GM20000 (cell line): Measurements from ENCODE around the gene DENND1A.

ENCODE experiments used
- DNase-seq: peaks from one replicate; pipeline ENCODE4 v3.0.0; 2012; ENCODE audit warnings: low spot score
- CTCF ChIP-seq: IDR thresholded peaks from 2 replicates; pipeline ENCODE4 v1.5.1; 2012; ENCODE audit warnings: mild to moderate bottlenecking, control low read depth; ENCODE audit errors: extremely low read depth, missing control alignments

Gene DENND1A

DNA sequence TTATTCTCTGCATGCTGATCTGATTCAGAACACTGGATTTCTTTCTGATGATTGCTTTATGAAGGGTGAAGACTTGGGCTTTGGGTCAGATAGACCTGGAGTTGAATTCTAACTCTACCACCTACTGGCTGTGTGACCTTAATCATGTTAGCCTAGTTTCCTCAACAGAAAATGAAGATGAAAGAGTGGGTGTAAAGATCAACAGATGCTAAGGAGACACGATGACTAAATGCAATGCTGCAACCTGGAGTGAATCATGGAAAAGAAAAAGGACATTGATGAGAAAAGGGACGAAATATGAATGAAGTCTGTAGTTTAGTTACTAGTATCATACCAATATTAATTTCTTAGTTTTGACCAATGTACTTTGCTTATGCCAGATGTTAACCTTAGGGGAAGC lies 27.8 kb upstream of the DENND1A start:
- DNase-seq, result no peak
- no peak for TF ChIP-seq CTCF

GRCh38 chr9:123957168-123957721 lies 27.3 kb upstream of the DENND1A start:
- DNase-seq, result no peak

GRCh38 chr9:123955637-123956036 lies 25.7 kb upstream of the DENND1A start:
- TF ChIP-seq CTCF, result no peak
- DNase-seq, result no peak

More at GRCh38 chr9:123957168-123957721, 27.3 kb upstream of the DENND1A start:
- no peak for TF ChIP-seq CTCF

DNA sequence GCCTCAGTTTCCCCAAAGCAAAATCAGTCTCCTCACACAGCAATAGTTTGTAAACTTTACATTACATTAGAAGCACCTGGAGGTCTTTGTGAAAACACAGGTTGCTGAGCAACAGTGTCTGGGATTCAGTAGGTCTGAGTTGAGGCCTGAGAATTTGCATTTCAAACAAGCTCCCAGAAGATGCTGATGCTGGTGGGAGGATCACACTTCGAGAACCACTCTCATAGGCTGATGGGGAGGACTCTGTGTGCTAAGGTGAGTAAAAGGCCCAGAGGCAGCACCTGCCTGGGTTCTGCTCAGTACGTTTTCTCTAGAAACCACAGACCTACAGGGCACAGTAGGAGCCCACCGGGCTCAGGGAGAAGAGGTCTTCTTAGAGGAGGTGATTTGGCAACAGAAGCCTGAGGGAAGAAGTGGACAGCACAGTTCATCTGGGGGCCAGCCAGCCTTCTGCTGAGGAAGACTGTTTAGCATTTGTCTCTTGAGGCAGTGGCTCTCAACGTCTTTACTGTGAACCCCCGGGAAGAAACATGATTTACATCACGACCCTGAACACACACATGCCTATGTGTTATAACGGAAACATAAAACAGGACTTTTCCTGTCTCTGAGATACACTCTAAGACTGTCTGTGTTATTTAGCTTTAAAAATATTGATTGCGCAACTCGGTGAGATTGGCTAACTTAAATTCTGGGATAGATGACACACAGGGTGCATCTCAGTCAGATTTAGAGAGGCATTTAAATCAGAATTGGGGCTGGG lies 24.8 kb upstream of the DENND1A start:
- DNase-seq, result no peak
- no peak for TF ChIP-seq CTCF

GRCh38 chr9:123952641-123953495 lies 22.9 kb upstream of the DENND1A start:
- no peak for DNase-seq
- TF ChIP-seq CTCF, result no peak

DNA sequence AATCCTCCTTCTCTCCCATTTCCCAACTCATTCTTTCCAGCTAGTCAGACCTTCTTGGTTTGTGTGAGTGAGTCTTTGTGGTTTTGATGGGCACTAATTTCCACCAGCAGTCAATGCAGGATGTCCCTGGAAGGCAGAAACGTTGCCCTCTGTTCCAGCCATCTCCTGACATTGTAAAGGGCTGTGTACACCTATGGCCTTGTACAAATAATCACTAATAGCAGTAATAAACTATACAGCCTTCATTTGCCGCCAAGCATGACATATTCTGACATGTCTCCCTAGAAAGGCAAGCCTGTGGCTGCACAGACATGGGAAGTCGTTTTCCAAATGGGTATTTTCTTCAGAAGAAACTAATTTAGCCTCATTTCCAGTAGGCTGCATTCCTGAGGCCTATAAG lies 18.4 kb upstream of the DENND1A start:
- TF ChIP-seq CTCF, result no peak
- DNase-seq, result no peak

- no peak for TF ChIP-seq CTCF
- no peak for DNase-seq
Measured at GRCh38 chr9:123947326-123947725, 17.4 kb upstream of the DENND1A start.
